Fibroblast of peridontal ligament (primary cell): Measurements from ENCODE around the gene MBP.
A peak's percentile ranks its signal among the peaks of the same experiment; 100 is the strongest.

ENCODE experiments used
- DNase-seq: peaks from one replicate; pipeline ENCODE4 v3.0.0-alpha.2; 2010; ENCODE audit errors: extremely low read depth

The MBP gene

GRCh38 chr18:77100751-77101355, 31.7 kb downstream of the MBP start:
- DNase-seq: no peak

DNA sequence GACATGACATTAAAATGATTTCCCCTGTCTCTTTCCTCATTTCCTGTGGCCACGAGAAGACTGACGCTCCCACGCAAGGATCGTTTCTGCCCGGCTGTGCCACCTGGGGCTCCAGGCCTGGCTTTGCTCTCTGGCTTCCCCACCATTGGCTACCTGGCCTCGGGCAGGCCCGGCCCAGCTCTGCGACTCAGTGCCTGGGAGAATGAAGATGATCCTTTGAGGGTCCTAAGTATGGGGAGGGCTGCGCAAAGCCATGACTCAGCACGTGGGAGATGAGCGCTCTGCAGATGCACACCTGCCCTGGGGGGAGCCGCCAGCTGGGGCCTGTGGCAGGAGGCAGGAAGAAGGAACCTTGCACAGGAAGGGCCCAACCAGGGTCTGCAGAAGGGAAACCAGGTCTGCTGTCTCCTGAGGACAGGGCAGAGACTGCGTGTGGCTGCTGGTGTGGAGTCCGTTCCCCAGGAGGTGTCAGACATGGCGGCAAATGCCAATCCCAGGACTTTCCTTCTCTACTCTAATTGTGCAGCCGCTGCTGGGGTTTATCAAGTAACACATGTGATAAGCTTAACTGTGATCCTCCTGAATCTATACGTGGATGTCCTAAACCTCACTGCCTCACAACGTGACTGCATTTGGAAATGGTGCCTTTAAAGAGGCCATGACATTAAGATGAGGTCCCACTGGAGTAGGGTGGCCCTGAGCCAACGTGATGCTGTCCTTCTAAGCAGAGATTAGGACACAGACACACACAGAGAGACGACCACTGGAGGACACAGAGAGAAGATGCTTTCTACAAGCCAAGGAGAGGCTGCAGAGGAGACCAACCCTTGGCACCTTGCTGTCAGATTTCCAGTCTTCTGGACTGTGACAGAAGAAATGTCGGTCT, 32.9 kb downstream of the MBP start:
- no peak for DNase-seq

DNA sequence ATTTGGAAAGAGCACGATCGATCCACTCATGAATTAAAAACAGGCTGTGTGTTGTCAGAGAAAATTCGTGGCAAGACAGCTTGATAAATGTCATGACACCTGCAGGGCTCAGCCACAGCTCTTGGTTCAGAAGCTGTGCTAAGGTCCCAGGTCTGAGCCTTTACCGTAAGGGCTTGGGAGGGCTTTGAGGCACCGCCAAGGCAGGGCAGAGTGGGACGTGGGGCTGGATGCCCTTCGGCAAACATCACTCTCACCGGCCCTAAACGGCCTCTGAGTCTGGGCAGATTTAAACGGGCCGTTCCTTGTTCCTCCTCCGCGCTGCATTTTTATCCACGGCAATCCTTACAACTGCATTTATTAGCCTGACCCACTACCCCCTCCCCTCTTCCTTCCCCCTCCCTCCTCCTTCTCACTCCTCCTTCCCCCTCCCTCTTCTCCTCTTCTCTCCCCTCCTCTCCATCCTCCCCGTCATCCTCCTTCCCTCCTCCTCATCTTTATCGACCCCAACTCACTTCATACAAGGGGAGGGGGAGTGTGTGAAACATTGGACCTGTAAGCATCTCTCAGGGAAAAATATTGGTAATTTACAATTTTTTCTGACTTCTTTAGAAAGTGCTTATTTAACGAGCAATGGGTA, 33.9 kb downstream of the MBP start:
- DNase-seq: no peak

GRCh38 chr18:77098029-77098428, 34.6 kb downstream of the MBP start:
- peak; percentile 70 for DNase-seq

DNA sequence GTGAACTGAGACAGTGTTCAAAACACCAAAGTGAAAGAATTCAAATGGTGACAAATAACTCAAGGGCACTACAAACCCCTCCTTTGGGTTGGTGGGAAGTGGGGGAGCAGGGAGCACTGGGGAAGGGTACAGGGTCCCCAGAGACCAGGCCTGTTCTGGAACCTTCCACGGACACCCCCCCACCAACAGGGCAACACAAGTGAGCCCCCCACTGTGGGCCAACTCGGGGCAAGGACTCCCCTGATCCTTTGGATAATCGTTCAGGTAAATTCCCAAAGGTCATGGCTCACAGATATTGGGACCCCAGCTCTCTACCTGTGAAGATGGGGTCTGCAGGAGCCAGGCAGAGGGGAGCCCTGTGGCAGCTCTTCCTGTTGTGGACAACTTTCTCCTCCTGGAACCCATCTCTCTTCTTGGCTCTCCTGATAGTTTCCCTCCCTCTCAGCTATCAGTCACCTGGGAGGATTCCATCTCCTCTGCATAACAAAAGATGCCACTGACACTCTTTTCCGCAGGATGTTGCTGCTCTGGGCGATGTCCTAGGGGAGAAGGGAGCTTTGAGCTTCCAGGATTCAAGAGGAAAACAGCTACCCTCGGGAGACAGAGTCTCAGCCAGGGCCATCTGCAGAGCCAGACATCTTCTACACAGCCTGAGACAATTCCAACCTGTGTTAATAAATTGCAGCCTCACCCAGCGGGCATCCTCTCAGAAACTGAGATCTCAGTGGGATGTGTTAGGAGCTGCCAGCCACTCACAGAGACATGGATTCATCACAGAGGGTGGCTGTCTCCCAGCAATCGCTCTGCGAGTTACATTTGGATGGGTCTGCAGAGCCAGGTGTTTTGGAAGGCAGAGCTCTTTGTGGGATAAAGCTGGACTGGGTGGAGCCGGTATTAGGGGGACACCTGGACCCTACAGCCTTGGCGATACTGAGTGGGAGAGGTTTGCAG, 35.4 kb downstream of the MBP start:
- no peak for DNase-seq

GRCh38 chr18:77095391-77096371, 36.9 kb downstream of the MBP start:
- no peak for DNase-seq

DNA sequence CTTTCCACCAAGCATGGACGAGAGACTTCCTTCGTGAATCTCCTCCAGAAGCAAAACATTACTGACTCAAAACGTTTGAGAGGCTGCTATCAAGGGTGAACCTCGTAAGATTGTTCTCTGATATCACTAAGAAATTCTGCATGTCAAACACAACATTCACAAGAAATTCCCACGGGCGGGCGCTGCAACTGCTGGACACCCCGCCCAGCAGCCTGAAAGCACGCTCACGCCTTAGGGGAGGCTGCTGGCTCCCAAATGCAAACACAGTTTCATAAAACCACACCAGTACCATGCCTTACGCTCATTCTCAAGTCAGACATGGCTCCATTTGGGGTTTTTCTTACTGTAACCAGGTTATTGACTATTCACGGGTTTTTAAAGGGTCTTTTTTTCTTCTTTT, 39.0 kb downstream of the MBP start:
- DNase-seq: no peak

DNA sequence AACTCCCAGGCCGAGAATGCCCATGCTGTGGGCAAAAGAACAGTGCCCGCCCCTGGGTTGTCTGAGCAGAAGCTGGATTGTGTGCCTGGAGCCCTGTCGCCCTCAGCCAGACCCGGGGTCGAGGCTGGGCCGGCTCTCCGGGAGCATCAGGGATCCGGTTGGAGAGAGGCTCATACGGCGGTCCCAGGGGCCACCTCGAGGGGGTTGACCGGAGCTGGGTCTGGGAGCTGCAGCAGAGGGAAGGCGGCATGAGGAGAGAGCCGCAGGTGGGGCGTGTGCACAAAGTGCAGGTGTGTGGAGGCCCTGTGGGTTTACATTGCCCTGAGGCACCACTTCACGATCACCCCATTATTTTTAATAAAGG, 39.5 kb downstream of the MBP start:
- DNase-seq: no peak

GRCh38 chr18:77092104-77093066, 40.2 kb downstream of the MBP start:
- no peak for DNase-seq

DNA sequence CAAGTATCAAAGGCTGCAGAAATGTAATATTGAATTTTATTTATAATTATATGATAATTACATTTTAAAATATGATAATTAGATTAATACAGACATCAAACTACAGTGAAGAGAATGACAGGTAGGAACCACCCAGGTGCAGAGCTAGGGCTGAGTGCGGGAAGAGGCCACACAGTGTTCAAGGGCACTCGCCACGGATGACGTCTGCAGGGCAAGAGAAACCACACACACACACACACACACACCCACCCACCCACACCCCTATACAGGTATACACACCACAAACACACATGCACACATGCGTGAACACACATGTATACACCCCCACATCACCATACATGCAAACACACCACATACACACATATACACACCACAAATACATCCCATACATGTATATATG, 41.2 kb downstream of the MBP start:
- DNase-seq: no peak

DNA sequence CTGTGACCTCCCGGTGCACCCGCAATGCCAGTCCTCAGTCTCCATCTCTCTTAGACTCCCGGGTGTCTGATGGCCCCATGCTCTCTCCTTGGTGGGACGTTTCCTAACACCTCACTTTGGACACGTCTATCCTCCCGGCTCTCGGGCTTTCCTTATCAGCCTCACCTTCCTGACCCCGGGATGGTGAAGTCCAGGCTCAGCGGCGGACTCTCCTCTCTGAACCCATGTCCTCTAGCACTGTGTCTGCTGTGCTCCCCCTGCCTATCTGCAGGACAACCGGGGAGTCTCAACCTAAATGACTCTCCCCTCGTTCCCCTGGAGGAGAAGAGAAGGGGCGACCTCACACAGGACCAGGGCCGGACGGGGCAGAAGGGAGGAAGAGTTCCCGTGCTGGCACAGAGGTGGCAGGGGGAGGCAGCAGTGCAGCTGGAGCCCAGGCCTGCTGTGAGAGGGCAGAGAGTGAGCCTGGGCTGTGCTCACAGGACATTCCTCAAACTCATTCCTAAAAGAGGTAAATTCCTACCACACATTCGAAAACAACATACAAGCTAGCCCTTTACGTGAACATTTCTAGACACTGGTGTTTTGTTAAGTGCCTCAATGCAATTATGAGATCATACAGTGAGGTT, 41.9 kb downstream of the MBP start:
- DNase-seq: no peak

GRCh38 chr18:77089723-77090285, 42.8 kb downstream of the MBP start:
- no peak for DNase-seq

DNA sequence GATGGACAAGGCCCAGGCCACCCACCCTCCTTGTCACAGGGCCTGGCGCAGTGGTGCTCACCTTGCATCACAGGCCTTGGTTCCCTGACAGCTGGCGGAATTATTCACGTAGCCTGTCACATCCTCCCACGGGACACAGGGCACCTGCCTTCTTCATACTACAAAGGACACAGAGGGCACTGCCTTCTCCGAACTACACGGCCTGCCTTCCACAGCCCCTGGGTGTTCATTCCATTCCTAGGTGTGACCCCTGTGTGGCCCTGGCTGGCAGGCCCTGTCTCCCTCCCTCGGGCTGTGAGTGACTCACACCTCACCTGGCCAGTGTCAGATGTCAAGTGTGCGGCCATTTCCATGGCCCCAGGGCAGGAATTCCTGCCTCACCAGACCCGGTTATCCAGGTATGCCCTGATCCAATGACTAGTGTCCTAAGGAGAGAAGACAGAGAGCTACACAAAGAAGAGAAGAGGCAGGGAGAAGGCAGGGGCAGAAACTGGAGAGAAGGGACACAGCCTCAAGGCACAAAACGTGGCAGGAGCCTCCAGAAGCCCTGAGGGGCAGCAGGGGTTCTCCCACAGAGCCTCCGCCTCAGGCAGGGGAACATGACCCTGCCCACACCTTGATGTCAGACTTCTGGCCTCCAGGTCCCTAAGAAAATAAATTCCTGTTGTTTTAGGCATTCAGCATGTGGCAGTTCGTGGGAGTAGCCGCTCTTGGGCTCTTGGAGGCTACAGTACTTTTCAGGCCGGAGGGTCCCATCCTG, 43.4 kb downstream of the MBP start:
- DNase-seq: no peak

- peak; percentile 29 for DNase-seq
Observed at GRCh38 chr18:77087393-77088141, 45.0 kb downstream of the MBP start.

DNA sequence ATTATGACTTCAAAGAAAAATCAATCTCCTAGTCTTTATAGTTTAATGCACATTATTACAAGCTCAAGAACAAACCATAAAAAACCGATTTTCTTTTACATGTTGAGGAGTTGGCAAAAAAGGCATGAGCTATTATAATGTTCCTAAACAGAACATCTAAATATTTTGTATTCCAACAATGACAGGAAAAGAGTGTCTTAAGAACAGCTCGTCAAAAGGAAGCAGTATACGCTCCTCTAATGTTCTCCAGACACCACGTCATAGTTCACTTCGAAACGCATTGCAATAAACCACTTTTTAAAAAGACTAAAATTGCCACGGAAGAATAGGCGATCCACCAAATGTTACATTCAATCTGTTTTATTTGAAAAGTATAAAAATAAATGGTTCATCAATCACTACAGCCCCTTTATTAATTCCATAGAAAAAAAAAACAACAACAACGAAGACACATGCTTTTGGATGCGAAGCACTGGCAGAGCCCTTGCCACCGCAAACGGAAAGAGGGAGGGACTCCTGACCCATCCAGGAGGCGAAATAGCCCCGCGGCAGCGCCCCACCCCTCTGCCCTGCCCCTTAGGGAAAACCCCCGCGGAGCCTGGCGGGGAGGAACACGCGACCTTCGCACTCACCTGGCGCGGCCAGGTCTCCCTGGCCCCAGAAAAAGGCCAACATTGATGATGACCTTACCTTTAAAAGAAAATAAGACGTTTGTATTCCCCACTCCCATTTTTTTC, 45.8 kb downstream of the MBP start:
- no peak for DNase-seq

GRCh38 chr18:77086034-77086433, 46.5 kb downstream of the MBP start:
- DNase-seq: peak; percentile 74

- DNase-seq: no peak
Observed at GRCh38 chr18:77084688-77085035, 47.9 kb downstream of the MBP start.
